Gastroesophageal sphincter (tissue), 4 donors: ENCODE results near the gene CLSTN2. TPM values are rescaled to one million over a fixed set of nuclear protein-coding genes. Genes with fewer than 3 reads are reported as not detected.

Experiments
- ATAC-seq: fragments of 150-250 bp; one replicate; pipeline ENCODE4 v1.9.1; 2016; ENCODE audit warnings: mild to moderate bottlenecking, moderate library complexity
- H3K27ac ChIP-seq, 4 donors: fragments of 200-600 bp; sonication (generic) in 3 of 4; 1 replicate in 3 of 4; 2 replicates in 1 of 4; pipeline ENCODE4 v1.5.1; 2016 to 2019
- H3K27me3 ChIP-seq: fragments of 200-600 bp; sonication (generic); one replicate; pipeline ENCODE4 v1.5.1; 2019
- H3K36me3 ChIP-seq, 2 donors: fragments of 200-600 bp; sonication (generic); one replicate each; pipeline ENCODE4 v1.5.1; 2019; ENCODE audit warnings: control low read depth in 1 of 2
- H3K4me1 ChIP-seq, 3 donors: fragments of 200-600 bp; sonication (generic); 1 replicate in 2 of 3; 2 replicates in 1 of 3; pipeline ENCODE4 v1.5.1; 2016 to 2019; ENCODE audit warnings: control low read depth in 2 of 3
- H3K4me3 ChIP-seq, 2 donors: fragments of 200-600 bp; sonication (generic); one replicate each; pipeline ENCODE4 v1.5.1; 2019; ENCODE audit warnings: mild to moderate bottlenecking in 1 of 2, moderate library complexity in 1 of 2
- H3K9me3 ChIP-seq, 3 donors: fragments of 200-600 bp; sonication (generic); one replicate each; pipeline ENCODE4 v1.5.1; 2017 to 2019; ENCODE audit warnings: control low read depth in 2 of 3
- CTCF ChIP-seq, 4 experiments: fragments of 200-600 bp in 2 of 4; fragments of 450-650 bp in 2 of 4; sonication (generic) in 1 of 4; IDR thresholded peaks; one replicate each; pipeline ENCODE4 v1.5.1; 2017 to 2019; ENCODE audit warnings: antibody characterized with exemption in 4 of 4, mild to moderate bottlenecking in 2 of 4, moderate library complexity in 2 of 4
- EP300 ChIP-seq: sonication (generic); formaldehyde crosslinking; IDR thresholded peaks from one replicate; pipeline ENCODE4 v1.6.1; 2017; ENCODE audit warnings: antibody characterized with exemption, mild to moderate bottlenecking
- POLR2A ChIP-seq, 2 donors: fragments of 450-650 bp; IDR thresholded peaks; one replicate each; pipeline ENCODE4 v1.6.1; 2017; ENCODE audit warnings: antibody characterized with exemption in 2 of 2, mild to moderate bottlenecking in 2 of 2, moderate library complexity in 1 of 2
- POLR2AphosphoS5 ChIP-seq: sonication (generic); formaldehyde crosslinking; IDR thresholded peaks from one replicate; pipeline ENCODE4 v1.6.1; 2017; ENCODE audit warnings: antibody characterized with exemption
- WGBS, 2 donors: methylation state at CpG; one replicate each; pipeline ENCODE4 v1.1.5; 2018; ENCODE audit warnings: low coverage in 1 of 2; 5-methylcytosine and 5-hydroxymethylcytosine counted together
- total RNA-seq, 4 donors: library from RNA; depleted of rRNA; stranded (reverse); fragments of >200 nt; gene quantifications; one replicate each; pipeline ENCODE4 v1.1.0, GENCODE V29; 2016

Gene CLSTN2
- total RNA-seq, 4 donors from 2014 or later = 6.6 to 9.7 (median 7.7) TPM

- Histone ChIP-seq H3K4me1 (peaks cover 0 to 5% (median 0%) of the 10 kb centered on the region in 3 donors), H3K4me3 (no peak overlapping the region), H3K27me3 (no peaks in the 10 kb centered on the region), H3K27ac (no peak overlapping the region), H3K36me3 (no peaks in the 10 kb centered on the region), H3K9me3 (no peaks in the 10 kb centered on the region)
- 55 to 69% methylated on average over 2 of the region's 2 CpGs for WGBS, 2 donors
- TF ChIP-seq POLR2AphosphoS5 (no peak), CTCF (IDR thresholded peaks at IDR 0.05) (no peak), EP300 (no peak), POLR2A (IDR thresholded peaks at IDR 0.05) (no peak)
- ATAC-seq = no peak
Observed at GRCh38 chr3:140530131-140530530, 595.1 kb downstream of the CLSTN2 start.

- Histone ChIP-seq H3K9me3 (no peaks in the 10 kb centered on the region), H3K27ac (no peak overlapping the region), H3K27me3 (no peaks in the 10 kb centered on the region), H3K4me1 (peaks cover 0 to 5% (median 0%) of the 10 kb centered on the region in 3 donors), H3K36me3 (no peaks in the 10 kb centered on the region), H3K4me3 (no peak overlapping the region)
- no peak for TF ChIP-seq EP300
- no peak for TF ChIP-seq CTCF (IDR thresholded peaks at IDR 0.05)
- TF ChIP-seq POLR2AphosphoS5 = no peak
- no peak for TF ChIP-seq POLR2A (IDR thresholded peaks at IDR 0.05)
- ATAC-seq = no peak
- 38 to 60% methylated on average over 1 of the region's 3 CpGs for WGBS, 2 donors
Observed at GRCh38 chr3:140530603-140531002, 595.6 kb downstream of the CLSTN2 start.

- TF ChIP-seq CTCF (IDR thresholded peaks at IDR 0.05) = no peak
- TF ChIP-seq POLR2A (IDR thresholded peaks at IDR 0.05) = no peak
- no peak for TF ChIP-seq EP300
- no peak for TF ChIP-seq POLR2AphosphoS5
- no peaks in the 10 kb centered on the region for H3K36me3 ChIP-seq
- no peaks in the 10 kb centered on the region for H3K9me3 ChIP-seq
- no peak for ATAC-seq
- WGBS, 2 donors = 50 to 75% methylated on average over 2 of the region's 2 CpGs
- H3K27ac ChIP-seq = no peak overlapping the region
- no peaks in the 10 kb centered on the region for H3K27me3 ChIP-seq
- H3K4me1 ChIP-seq = peaks cover 0 to 5% (median 0%) of the 10 kb centered on the region in 3 donors
- no peak overlapping the region for H3K4me3 ChIP-seq
Observed at GRCh38 chr3:140532793-140533330, 597.9 kb downstream of the CLSTN2 start.

- TF ChIP-seq POLR2A (IDR thresholded peaks at IDR 0.05) (no peak), EP300 (no peak), POLR2AphosphoS5 (no peak)
- H3K36me3 ChIP-seq = no peaks in the 10 kb centered on the region
- ATAC-seq = no peak
- no peaks in the 10 kb centered on the region for H3K9me3 ChIP-seq
- H3K4me3 ChIP-seq = no peak overlapping the region
- no peaks in the 10 kb centered on the region for H3K4me1 ChIP-seq
- H3K27ac ChIP-seq = no peak overlapping the region
- WGBS, 2 donors = 50 to 76% methylated on average over 3 to 4 of the region's 4 CpGs
- no peaks in the 10 kb centered on the region for H3K27me3 ChIP-seq
Observed at GRCh38 chr3:140536926-140537726, 602.1 kb downstream of the CLSTN2 start.

- H3K9me3 ChIP-seq = no peaks in the 10 kb centered on the region
- H3K36me3 ChIP-seq = no peaks in the 10 kb centered on the region
- no peak overlapping the region for H3K4me3 ChIP-seq
- 71 to 100% methylated on average over 1 to 3 of the region's 3 CpGs for WGBS, 2 donors
- H3K27ac ChIP-seq = no peak overlapping the region
- no peak for ATAC-seq
- TF ChIP-seq CTCF (IDR thresholded peaks at IDR 0.05) (no peak), POLR2A (IDR thresholded peaks at IDR 0.05) (no peak), POLR2AphosphoS5 (no peak), EP300 (no peak)
- H3K27me3 ChIP-seq = no peaks in the 10 kb centered on the region
- H3K4me1 ChIP-seq = no peaks in the 10 kb centered on the region
Observed at GRCh38 chr3:140537727-140538082, 602.7 kb downstream of the CLSTN2 start.
